ENCODE results near the gene BAK1. TPM values are rescaled to one million over a fixed set of nuclear protein-coding genes. Genes with fewer than 3 reads are reported as not detected.
A peak's percentile ranks its signal among the peaks of the same experiment; 100 is the strongest.

BAK1 gene
- total and polyA plus RNA-seq, 2 of the 13 experiments (the other 11 are each of a cell fraction or from before 2014, with no cell fraction given) = 15.0 to 23.8 TPM

DNA sequence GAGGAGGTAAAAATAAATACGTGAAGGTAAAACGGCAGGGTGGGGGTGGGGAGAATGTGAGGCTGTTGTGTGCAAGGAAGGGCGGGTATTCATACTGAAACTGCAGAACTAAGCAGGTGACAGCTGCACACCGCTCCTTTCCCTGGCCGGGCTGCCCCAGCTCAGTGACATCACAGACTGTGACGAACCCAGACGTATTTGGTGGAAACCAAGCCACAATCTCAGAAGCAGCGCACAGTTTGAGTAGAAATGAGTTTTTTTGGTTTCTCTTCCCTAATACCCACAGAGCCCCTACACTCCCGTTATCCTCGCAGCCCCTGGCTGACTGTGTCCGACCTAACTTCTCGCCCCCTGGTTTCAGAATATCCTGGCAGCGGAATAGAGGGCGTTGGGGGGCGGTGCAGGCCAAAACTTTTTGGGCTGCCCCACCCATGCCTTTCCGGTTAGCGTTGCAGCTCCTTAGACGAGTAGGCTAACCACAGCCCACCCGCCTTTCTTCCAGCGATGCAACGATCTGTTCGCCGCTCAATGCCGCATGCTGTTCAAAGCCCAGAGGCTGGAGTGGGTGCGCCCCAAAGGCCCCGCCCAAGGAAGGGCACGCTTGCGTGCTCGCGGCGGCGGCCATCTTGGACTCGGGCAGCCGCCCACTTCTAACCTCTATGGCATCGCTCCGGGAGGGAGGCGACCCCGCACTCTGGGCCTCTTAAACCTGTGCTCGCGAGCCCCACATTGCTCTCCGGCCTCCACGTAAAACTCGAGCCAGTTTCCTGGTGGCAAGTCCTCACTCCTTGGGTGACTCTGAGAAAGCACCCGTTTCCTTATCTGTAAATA, 9.1 kb downstream of the BAK1 start (continued):
- TF ChIP-seq HMG20B (CRISPR knock-in tag; conservative IDR thresholded peaks at IDR 0.05) (no peak), ZSCAN25 (CRISPR knock-in tag; IDR thresholded peaks at IDR 0.05) (0 out of 2 replicates have a peak, but pooled peaks have one; percentile 28), ZNF615 (CRISPR knock-in tag; IDR thresholded peaks at IDR 0.05; ENCODE audit: borderline replicate concordance) (no peak), HNRNPL (IDR thresholded peaks at IDR 0.05; ENCODE audit: low read depth, low read length) (0 out of 2 replicates have a peak, but pooled peaks have one; percentile 21), SRY (CRISPR knock-in tag; IDR thresholded peaks at IDR 0.05) (no peak), HIC2 (CRISPR knock-in tag; IDR thresholded peaks at IDR 0.05; ENCODE audit: low read depth) (peak; percentile 47; the same call in 1 of the 2 replicates), ZNF292 (CRISPR knock-in tag; IDR thresholded peaks at IDR 0.05; ENCODE audit: borderline replicate concordance, low read depth) (peak; percentile 42; the same call in 1 of the 2 replicates), TAF15 (IDR thresholded peaks at IDR 0.05; ENCODE audit: low read depth, low read length, poor library complexity, severe bottlenecking) (no peak), POLR2A (IDR thresholded peaks at IDR 0.05; ENCODE audit: insufficient read depth in 1 of 2, low read depth in 2 of 2, low read length in 2 of 2) (peak; percentile 58 to 82), NPAS2 (CRISPR knock-in tag; IDR thresholded peaks at IDR 0.05; ENCODE audit: borderline replicate concordance) (no peak), ZNF468 (CRISPR knock-in tag; IDR thresholded peaks at IDR 0.05) (no peak), SETDB1 (CRISPR knock-in tag; IDR thresholded peaks at IDR 0.05; ENCODE audit: borderline replicate concordance) (no peak), GABPB1 (CRISPR knock-in tag; IDR thresholded peaks at IDR 0.05) (peak; percentile 81), CENPX (CRISPR knock-in tag; IDR thresholded peaks at IDR 0.05) (no peak), ZNF792 (CRISPR knock-in tag; IDR thresholded peaks at IDR 0.05) (peak; percentile 84), MTA1 (CRISPR knock-in tag; IDR thresholded peaks at IDR 0.05; ENCODE audit: borderline replicate concordance) (peak; percentile 52; the same call in 1 of the 2 replicates), ZNF232 (CRISPR knock-in tag; IDR thresholded peaks at IDR 0.05; ENCODE audit: borderline replicate concordance) (0 out of 2 replicates have a peak, but pooled peaks have one; percentile 67), DMAP1 (CRISPR knock-in tag; IDR thresholded peaks at IDR 0.05) (peak; percentile 78)
- TF ChIP-seq, protein P1, sequence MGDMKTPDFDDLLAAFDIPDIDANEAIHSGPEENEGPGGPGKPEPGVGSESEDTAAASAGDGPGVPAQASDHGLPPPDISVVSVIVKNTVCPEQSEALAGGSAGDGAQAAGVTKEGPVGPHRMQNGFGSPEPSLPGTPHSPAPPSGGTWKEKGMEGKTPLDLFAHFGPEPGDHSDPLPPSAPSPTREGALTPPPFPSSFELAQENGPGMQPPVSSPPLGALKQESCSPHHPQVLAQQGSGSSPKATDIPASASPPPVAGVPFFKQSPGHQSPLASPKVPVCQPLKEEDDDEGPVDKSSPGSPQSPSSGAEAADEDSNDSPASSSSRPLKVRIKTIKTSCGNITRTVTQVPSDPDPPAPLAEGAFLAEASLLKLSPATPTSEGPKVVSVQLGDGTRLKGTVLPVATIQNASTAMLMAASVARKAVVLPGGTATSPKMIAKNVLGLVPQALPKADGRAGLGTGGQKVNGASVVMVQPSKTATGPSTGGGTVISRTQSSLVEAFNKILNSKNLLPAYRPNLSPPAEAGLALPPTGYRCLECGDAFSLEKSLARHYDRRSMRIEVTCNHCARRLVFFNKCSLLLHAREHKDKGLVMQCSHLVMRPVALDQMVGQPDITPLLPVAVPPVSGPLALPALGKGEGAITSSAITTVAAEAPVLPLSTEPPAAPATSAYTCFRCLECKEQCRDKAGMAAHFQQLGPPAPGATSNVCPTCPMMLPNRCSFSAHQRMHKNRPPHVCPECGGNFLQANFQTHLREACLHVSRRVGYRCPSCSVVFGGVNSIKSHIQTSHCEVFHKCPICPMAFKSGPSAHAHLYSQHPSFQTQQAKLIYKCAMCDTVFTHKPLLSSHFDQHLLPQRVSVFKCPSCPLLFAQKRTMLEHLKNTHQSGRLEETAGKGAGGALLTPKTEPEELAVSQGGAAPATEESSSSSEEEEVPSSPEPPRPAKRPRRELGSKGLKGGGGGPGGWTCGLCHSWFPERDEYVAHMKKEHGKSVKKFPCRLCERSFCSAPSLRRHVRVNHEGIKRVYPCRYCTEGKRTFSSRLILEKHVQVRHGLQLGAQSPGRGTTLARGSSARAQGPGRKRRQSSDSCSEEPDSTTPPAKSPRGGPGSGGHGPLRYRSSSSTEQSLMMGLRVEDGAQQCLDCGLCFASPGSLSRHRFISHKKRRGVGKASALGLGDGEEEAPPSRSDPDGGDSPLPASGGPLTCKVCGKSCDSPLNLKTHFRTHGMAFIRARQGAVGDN (CRISPR knock-in tag; IDR thresholded peaks at IDR 0.05) = peak; percentile 95
- TF ChIP-seq, protein P2, sequence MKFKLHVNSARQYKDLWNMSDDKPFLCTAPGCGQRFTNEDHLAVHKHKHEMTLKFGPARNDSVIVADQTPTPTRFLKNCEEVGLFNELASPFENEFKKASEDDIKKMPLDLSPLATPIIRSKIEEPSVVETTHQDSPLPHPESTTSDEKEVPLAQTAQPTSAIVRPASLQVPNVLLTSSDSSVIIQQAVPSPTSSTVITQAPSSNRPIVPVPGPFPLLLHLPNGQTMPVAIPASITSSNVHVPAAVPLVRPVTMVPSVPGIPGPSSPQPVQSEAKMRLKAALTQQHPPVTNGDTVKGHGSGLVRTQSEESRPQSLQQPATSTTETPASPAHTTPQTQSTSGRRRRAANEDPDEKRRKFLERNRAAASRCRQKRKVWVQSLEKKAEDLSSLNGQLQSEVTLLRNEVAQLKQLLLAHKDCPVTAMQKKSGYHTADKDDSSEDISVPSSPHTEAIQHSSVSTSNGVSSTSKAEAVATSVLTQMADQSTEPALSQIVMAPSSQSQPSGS (CRISPR knock-in tag; IDR thresholded peaks at IDR 0.05) = peak; percentile 65; the same call in 1 of the 2 replicates
- TF ChIP-seq, protein P3, sequence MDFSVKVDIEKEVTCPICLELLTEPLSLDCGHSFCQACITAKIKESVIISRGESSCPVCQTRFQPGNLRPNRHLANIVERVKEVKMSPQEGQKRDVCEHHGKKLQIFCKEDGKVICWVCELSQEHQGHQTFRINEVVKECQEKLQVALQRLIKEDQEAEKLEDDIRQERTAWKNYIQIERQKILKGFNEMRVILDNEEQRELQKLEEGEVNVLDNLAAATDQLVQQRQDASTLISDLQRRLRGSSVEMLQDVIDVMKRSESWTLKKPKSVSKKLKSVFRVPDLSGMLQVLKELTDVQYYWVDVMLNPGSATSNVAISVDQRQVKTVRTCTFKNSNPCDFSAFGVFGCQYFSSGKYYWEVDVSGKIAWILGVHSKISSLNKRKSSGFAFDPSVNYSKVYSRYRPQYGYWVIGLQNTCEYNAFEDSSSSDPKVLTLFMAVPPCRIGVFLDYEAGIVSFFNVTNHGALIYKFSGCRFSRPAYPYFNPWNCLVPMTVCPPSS (IDR thresholded peaks at IDR 0.05) = no peak

Data from HepG2 (cell line).